ENCODE data around the gene HOXA7. TPM values are rescaled to one million over a fixed set of nuclear protein-coding genes. Genes with fewer than 3 reads are reported as not detected.

Gene HOXA7
- total and polyA plus RNA-seq, 12 donors: 0.04 TPM; not detected in 11

DNA sequence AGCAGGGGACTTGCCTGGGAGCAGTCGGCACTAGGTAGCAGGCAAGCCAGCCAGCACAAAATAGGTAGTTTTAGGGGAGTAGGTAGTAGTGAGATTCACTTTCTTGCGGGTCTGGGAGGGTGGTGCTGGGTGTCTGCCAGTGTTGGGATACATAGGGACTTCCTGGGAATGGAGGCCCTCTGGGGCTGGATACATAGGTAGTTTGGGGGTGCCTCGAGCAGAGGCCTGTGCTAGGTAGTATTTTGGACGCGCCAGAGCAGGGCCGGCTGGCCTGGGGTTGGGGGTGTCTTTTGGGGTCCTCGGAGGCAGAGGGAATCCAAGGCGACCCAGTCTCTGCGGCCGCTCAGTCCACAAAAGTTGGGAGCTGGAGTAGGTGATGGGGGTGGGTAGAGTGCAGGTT, 2.1 kb downstream of the HOXA7 start:
- H3K9me3 ChIP-seq: no peaks in the 10 kb centered on the region
- peaks cover 72 to 100% (median 100%) of the 10 kb centered on the region in 7 donors for H3K27me3 ChIP-seq
- H3K4me1 ChIP-seq: peaks cover 0 to 70% (median 27%) of the 10 kb centered on the region in 9 donors
- no peak overlapping the region for H3K27ac ChIP-seq
- ATAC-seq: no peak
- H3K36me3 ChIP-seq: peaks cover 0 to 8% (median 0%) of the 10 kb centered on the region in 9 donors
- TF ChIP-seq, protein P1, sequence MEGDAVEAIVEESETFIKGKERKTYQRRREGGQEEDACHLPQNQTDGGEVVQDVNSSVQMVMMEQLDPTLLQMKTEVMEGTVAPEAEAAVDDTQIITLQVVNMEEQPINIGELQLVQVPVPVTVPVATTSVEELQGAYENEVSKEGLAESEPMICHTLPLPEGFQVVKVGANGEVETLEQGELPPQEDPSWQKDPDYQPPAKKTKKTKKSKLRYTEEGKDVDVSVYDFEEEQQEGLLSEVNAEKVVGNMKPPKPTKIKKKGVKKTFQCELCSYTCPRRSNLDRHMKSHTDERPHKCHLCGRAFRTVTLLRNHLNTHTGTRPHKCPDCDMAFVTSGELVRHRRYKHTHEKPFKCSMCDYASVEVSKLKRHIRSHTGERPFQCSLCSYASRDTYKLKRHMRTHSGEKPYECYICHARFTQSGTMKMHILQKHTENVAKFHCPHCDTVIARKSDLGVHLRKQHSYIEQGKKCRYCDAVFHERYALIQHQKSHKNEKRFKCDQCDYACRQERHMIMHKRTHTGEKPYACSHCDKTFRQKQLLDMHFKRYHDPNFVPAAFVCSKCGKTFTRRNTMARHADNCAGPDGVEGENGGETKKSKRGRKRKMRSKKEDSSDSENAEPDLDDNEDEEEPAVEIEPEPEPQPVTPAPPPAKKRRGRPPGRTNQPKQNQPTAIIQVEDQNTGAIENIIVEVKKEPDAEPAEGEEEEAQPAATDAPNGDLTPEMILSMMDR (IDR thresholded peaks at IDR 0.05): no peak
- H3K4me3 ChIP-seq: peak overlapping the region in 1 of 10 donors; percentile 28
- DNase-seq: no peak
- intact Hi-C loops (cut with DNase I): loop anchor here in 4 of 10 donors (10.0 kb wide), 4 partner anchors 300 to 1300 kb away; no protein-coding TSS in a partner anchor
- 10 to 23% methylated on average over 10 of the region's 10 CpGs for whole genome bisulfite sequencing, 2 donors

DNA sequence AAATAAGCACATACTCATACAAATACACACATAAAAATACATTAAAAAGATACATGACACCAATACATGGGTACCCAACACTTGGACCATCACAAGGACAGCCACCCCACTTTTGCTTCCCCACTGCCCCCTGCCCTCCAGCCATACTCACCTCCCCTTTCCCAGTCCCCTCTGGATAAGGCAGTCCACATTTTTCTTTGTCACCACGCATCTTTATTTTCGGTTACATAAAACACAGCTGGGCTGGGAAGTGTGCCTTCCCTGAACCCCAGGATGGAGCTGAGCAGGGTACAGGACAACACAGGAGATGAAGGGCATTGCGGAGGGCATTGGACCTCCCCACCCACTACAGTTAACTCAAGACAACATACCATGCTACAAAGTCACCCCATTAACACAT, 2.9 kb downstream of the HOXA7 start:
- intact Hi-C loops (cut with DNase I): loop anchor here in 4 of 10 donors (10.0 kb wide), 4 partner anchors 299 to 1299 kb away; no protein-coding TSS in a partner anchor
- WGBS, 2 donors: 28 to 31% methylated on average over 3 of the region's 3 CpGs
- TF ChIP-seq, protein P1 (IDR thresholded peaks at IDR 0.05): no peak
- Histone ChIP-seq H3K36me3 (peaks cover 0 to 8% (median 0%) of the 10 kb centered on the region in 9 donors), H3K4me1 (peaks cover 0 to 66% (median 27%) of the 10 kb centered on the region in 9 donors), H3K9me3 (no peaks in the 10 kb centered on the region), H3K27me3 (peaks cover 71 to 100% (median 100%) of the 10 kb centered on the region in 7 donors), H3K27ac (no peak overlapping the region), H3K4me3 (no peak overlapping the region)
- ATAC-seq (no peak), DNase-seq (no peak)

DNA sequence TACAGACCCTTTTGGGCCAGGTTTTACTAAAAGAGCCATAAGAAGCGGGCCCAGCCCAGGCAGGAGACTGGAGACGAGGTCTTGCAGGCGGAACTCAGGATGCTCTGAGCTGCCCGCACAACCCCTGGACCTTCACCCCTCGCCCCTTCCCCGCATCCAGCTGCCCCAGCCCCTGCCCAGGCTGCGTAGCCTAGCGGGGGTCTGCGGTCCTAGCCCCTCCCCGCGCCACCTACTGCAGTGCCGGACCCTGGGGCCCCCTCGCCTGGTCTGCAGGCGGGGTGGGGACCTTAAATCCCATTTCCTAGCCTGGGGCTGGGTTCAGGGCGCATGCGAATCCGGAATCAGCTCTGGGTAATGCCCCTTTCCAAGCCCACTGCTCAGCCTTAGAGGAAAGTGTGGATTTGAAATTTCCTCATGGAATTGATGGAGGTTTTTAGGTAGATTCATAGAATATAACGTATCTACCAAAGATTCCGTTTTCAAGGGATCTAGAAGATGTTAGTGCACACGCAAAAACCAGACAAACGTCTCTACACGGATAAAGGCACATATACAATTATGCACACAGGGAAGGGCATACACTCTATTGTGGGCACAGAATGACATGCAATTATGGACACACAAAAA, 3.5 kb downstream of the HOXA7 start:
- H3K27ac ChIP-seq: no peak overlapping the region
- peak overlapping the region in 1 of 10 donors; percentile 20 for H3K4me3 ChIP-seq
- WGBS, 2 donors: 5 to 10% methylated on average over 22 of the region's 22 CpGs
- ATAC-seq (no peak), DNase-seq (no peak)
- TF ChIP-seq, protein P1 (IDR thresholded peaks at IDR 0.05): no peak
- peaks cover 0 to 8% (median 0%) of the 10 kb centered on the region in 9 donors for H3K36me3 ChIP-seq
- peaks cover 74 to 100% (median 100%) of the 10 kb centered on the region in 7 donors for H3K27me3 ChIP-seq
- H3K4me1 ChIP-seq: peaks cover 0 to 68% (median 32%) of the 10 kb centered on the region in 9 donors
- no peaks in the 10 kb centered on the region for H3K9me3 ChIP-seq
- intact Hi-C loops (cut with DNase I): loop anchor here in 4 of 10 donors (10.0 kb wide), 4 partner anchors 298 to 1298 kb away; no protein-coding TSS in a partner anchor

- H3K36me3 ChIP-seq: peaks cover 0 to 8% (median 0%) of the 10 kb centered on the region in 9 donors
- no peak for DNase-seq
- intact Hi-C loops (cut with DNase I): loop anchor here in 4 of 10 donors (10.0 kb wide), 4 partner anchors 297 to 1297 kb away; no protein-coding TSS in a partner anchor
- TF ChIP-seq, protein P1 (IDR thresholded peaks at IDR 0.05): no peak
- H3K4me1 ChIP-seq: peaks cover 0 to 70% (median 39%) of the 10 kb centered on the region in 9 donors
- no peaks in the 10 kb centered on the region for H3K9me3 ChIP-seq
- peak within 1 kb of the TSS in 1 of 10 donors; percentile 41 for H3K4me3 ChIP-seq
- H3K27me3 ChIP-seq: peaks cover 75 to 100% (median 100%) of the 10 kb centered on the region in 7 donors
- no peak within 1 kb of the TSS for H3K27ac ChIP-seq
- no peak for ATAC-seq
- 5% methylated on average over 53 of the region's 53 CpGs for WGBS, 2 donors
Observed at GRCh38 chr7:27151931-27152815, 4.3 kb downstream of the HOXA7 start, which contains the start of gene HOXA3. TSS of gene HOXA3 (minus strand) at chr7:27152583. CDS start at chr7:27110640, 41,943 bp downstream.

Measured in heart right ventricle (tissue), 16 donors.